C1 segment of cervical spinal cord (tissue), 14 donors: Measurements from ENCODE around the gene CLEC18A.
A peak's percentile ranks its signal among the peaks of the same experiment; 100 is the strongest.
"Not testable (repeated sequence)": the region's sequence is repeated elsewhere in the genome, so short reads cannot be mapped to it uniquely, and the experiment has no call there.

Experiments used
- DNase-seq, 14 donors: peaks; one replicate each; lab custom pipeline; 2025; lab: John Stamatoyannopoulos, UW

CLEC18A gene

GRCh38 chr16:69951017-69951671 lies at the start of gene CLEC18A:
CLEC18A (plus strand) TSS chr16:69951334; CDS start chr16:69951367, 33 bp downstream.
- DNase-seq = not testable (repeated sequence)

GRCh38 chr16:69903865-69904415 lies 47.2 kb upstream of the CLEC18A start:
- DNase-seq = no peak

GRCh38 chr16:69904495-69905170 lies 46.5 kb upstream of the CLEC18A start:
- DNase-seq = no peak

GRCh38 chr16:69905171-69905555 lies 46.0 kb upstream of the CLEC18A start:
- no peak for DNase-seq

GRCh38 chr16:69906838-69907401 lies 44.2 kb upstream of the CLEC18A start:
- no peak for DNase-seq

- no peak for DNase-seq
Observed at GRCh38 chr16:69909043-69909442, 42.1 kb upstream of the CLEC18A start.

GRCh38 chr16:69909760-69910159 lies 41.4 kb upstream of the CLEC18A start:
- DNase-seq = no peak

GRCh38 chr16:69910964-69911363 lies 40.2 kb upstream of the CLEC18A start:
- DNase-seq = no peak

GRCh38 chr16:69916462-69916861 lies 34.7 kb upstream of the CLEC18A start:
- no peak for DNase-seq

GRCh38 chr16:69917311-69917710 lies 33.8 kb upstream of the CLEC18A start:
- peak in 1 of 14 donors; percentile 14 for DNase-seq

GRCh38 chr16:69917739-69918138 lies 33.4 kb upstream of the CLEC18A start:
- DNase-seq = peak in 2 of 14 donors; percentile 25 to 62

GRCh38 chr16:69918241-69918640 lies 32.9 kb upstream of the CLEC18A start:
- no peak for DNase-seq

GRCh38 chr16:69921127-69921526 lies 30.0 kb upstream of the CLEC18A start:
- no peak for DNase-seq

- no peak for DNase-seq
Observed at GRCh38 chr16:69922200-69922599, 28.9 kb upstream of the CLEC18A start.

- no peak for DNase-seq
Observed at GRCh38 chr16:69924041-69924775, 26.9 kb upstream of the CLEC18A start.

GRCh38 chr16:69924777-69925191 lies 26.4 kb upstream of the CLEC18A start:
- no peak for DNase-seq

GRCh38 chr16:69925311-69925710 lies 25.8 kb upstream of the CLEC18A start:
- no peak for DNase-seq

GRCh38 chr16:69926241-69926640 lies 24.9 kb upstream of the CLEC18A start:
- DNase-seq = peak in 2 of 14 donors; percentile 4 to 82

GRCh38 chr16:69927056-69927757 lies 23.9 kb upstream of the CLEC18A start:
- peak in 10 of 14 donors; percentile 12 to 57 (median 28) for DNase-seq

GRCh38 chr16:69928856-69929400 lies 22.2 kb upstream of the CLEC18A start:
- DNase-seq = no peak

- no peak for DNase-seq
Observed at GRCh38 chr16:69929480-69929879, 21.7 kb upstream of the CLEC18A start.
